H9 (cell line): ENCODE results near the gene MOB1B. TPM values are rescaled to one million over a fixed set of nuclear protein-coding genes. Genes with fewer than 3 reads are reported as not detected.

Experiments
- DNase-seq: peaks from one replicate; pipeline ENCODE4 v3.0.0-alpha.2; 2017
- H2AFZ ChIP-seq: one replicate; pipeline ENCODE4 v1.6.1; 2013; ENCODE audit warnings: mild to moderate bottlenecking, low read length, control low read depth, moderate library complexity
- H2AK5ac ChIP-seq: 2 replicates; pipeline ENCODE4 v1.6.1; 2013; ENCODE audit warnings: low read length, control low read depth, mixed read lengths; ENCODE audit not compliant: insufficient read length
- H2BK120ac ChIP-seq: one replicate; pipeline ENCODE4 v1.6.1; 2013; ENCODE audit warnings: low read depth, mild to moderate bottlenecking, low read length, control low read depth, inconsistent platforms; ENCODE audit not compliant: poor library complexity, severe bottlenecking
- H2BK12ac ChIP-seq: 2 replicates; pipeline ENCODE4 v1.6.1; 2013; ENCODE audit warnings: low read length, control low read depth, mixed read lengths, low read depth; ENCODE audit not compliant: insufficient read length
- H2BK15ac ChIP-seq: 2 replicates; pipeline ENCODE4 v1.6.1; 2013; ENCODE audit warnings: low read depth, low read length, control low read depth
- H2BK20ac ChIP-seq: one replicate; pipeline ENCODE4 v1.6.1; 2013; ENCODE audit warnings: low read depth, mild to moderate bottlenecking, low read length, control low read depth, inconsistent platforms; ENCODE audit not compliant: poor library complexity, severe bottlenecking
- H2BK5ac ChIP-seq: 2 replicates; pipeline ENCODE4 v1.6.1; 2013; ENCODE audit warnings: low read length, control low read depth, mixed read lengths; ENCODE audit not compliant: insufficient read length
- H3K14ac ChIP-seq: 2 replicates; pipeline ENCODE4 v1.6.1; 2013; ENCODE audit warnings: low read length, control low read depth; ENCODE audit not compliant: insufficient read depth
- H3K18ac ChIP-seq: 2 replicates; pipeline ENCODE4 v1.6.1; 2013; ENCODE audit warnings: low read depth, mild to moderate bottlenecking, mixed read lengths, low read length, control low read depth; ENCODE audit not compliant: insufficient read length
- H3K23ac ChIP-seq: 2 replicates; pipeline ENCODE4 v1.6.1; 2013; ENCODE audit warnings: low read length, control low read depth, mixed read lengths, low read depth; ENCODE audit not compliant: insufficient read length
- H3K23me2 ChIP-seq: 2 replicates; pipeline ENCODE4 v1.6.1; 2013; ENCODE audit warnings: low read depth, mild to moderate bottlenecking, mixed read lengths, low read length, control low read depth; ENCODE audit not compliant: insufficient read length, poor library complexity, severe bottlenecking
- H3K27ac ChIP-seq: 2 replicates; pipeline ENCODE4 v1.5.1; 2013; ENCODE audit warnings: low read length, control low read depth, mixed read lengths, low read depth; ENCODE audit not compliant: insufficient read length
- H3K27me3 ChIP-seq: 2 replicates; pipeline ENCODE4 v1.6.1; 2013; ENCODE audit warnings: low read length, control low read depth, inconsistent platforms; ENCODE audit not compliant: insufficient read depth
- H3K4ac ChIP-seq: 2 replicates; pipeline ENCODE4 v1.6.1; 2013; ENCODE audit warnings: low read depth, mild to moderate bottlenecking, control low read depth, inconsistent platforms, low read length, moderate library complexity
- H3K4me1 ChIP-seq: 2 replicates; pipeline ENCODE4 v1.6.1; 2013; ENCODE audit warnings: low read length, control low read depth, inconsistent platforms; ENCODE audit not compliant: insufficient read depth
- H3K4me2 ChIP-seq: 2 replicates; pipeline ENCODE4 v1.6.1; 2013; ENCODE audit warnings: low read length, control low read depth, mixed read lengths; ENCODE audit not compliant: insufficient read length, insufficient read depth
- H3K56ac ChIP-seq: 2 replicates; pipeline ENCODE4 v1.6.1; 2013; ENCODE audit warnings: low read depth, mild to moderate bottlenecking, mixed read lengths, low read length, control low read depth; ENCODE audit not compliant: insufficient read length
- H3K79me1 ChIP-seq: 2 replicates; pipeline ENCODE4 v1.6.1; 2013; ENCODE audit warnings: low read depth, mild to moderate bottlenecking, moderate library complexity, low read length, control low read depth, inconsistent platforms; ENCODE audit not compliant: insufficient read depth, poor library complexity, severe bottlenecking
- H3K79me2 ChIP-seq: 2 replicates; pipeline ENCODE4 v1.6.1; 2013; ENCODE audit warnings: low read length, control low read depth, inconsistent platforms; ENCODE audit not compliant: insufficient read depth
- H3K9ac ChIP-seq: 2 replicates; pipeline ENCODE4 v1.6.1; 2013; ENCODE audit warnings: low read length, control low read depth, mixed read lengths; ENCODE audit not compliant: insufficient read length; ENCODE audit errors: extremely low read depth
- H3K9me3 ChIP-seq: one replicate; pipeline ENCODE4 v1.6.1; 2013; ENCODE audit warnings: low read depth, low read length, inconsistent platforms; ENCODE audit not compliant: control insufficient read depth
- H3T11ph ChIP-seq: one replicate; pipeline ENCODE4 v1.6.1; 2013; ENCODE audit warnings: mild to moderate bottlenecking, low read length, control low read depth, inconsistent platforms
- H4K20me1 ChIP-seq: one replicate; pipeline ENCODE4 v1.6.1; 2013; ENCODE audit not compliant: control insufficient read depth, insufficient read length, insufficient read depth
- H4K5ac ChIP-seq: 2 replicates; pipeline ENCODE4 v1.6.1; 2013; ENCODE audit warnings: low read depth, mild to moderate bottlenecking, mixed read lengths, low read length, control low read depth; ENCODE audit not compliant: insufficient read length
- H4K8ac ChIP-seq: replicated peaks from 2 replicates; pipeline ENCODE4 v1.6.1; 2013; ENCODE audit warnings: low read length, control low read depth, mixed read lengths, low read depth; ENCODE audit not compliant: insufficient read length
- H4K91ac ChIP-seq: 2 replicates; pipeline ENCODE4 v1.6.1; 2013; ENCODE audit warnings: low read depth, mild to moderate bottlenecking, moderate library complexity, mixed read lengths, low read length, control low read depth; ENCODE audit not compliant: insufficient read length
- H3K27ac Mint-ChIP-seq, 3 experiments: 2 replicates in 2 of 3; 3 replicates in 1 of 3; pipeline ENCODE4 v1.8.0; 2020 to 2021; ENCODE audit warnings: mixed read lengths in 3 of 3, mild to moderate bottlenecking in 1 of 3, moderate library complexity in 1 of 3
- H3K27me3 Mint-ChIP-seq: 2 replicates; pipeline ENCODE4 v1.8.0; 2021; ENCODE audit warnings: low read depth, mild to moderate bottlenecking, moderate library complexity, mixed read lengths
- H3K36me3 Mint-ChIP-seq, 3 experiments: 2 replicates in 2 of 3; 3 replicates in 1 of 3; pipeline ENCODE4 v1.8.0; 2020 to 2021; ENCODE audit warnings: low read depth in 3 of 3, mixed read lengths in 3 of 3; ENCODE audit not compliant: insufficient read depth in 1 of 3
- H3K4me1 Mint-ChIP-seq, 2 experiments: 2 replicates each; pipeline ENCODE4 v1.8.0; 2020; ENCODE audit warnings: mixed read lengths in 2 of 2
- H3K4me3 Mint-ChIP-seq, 2 experiments: 2 replicates in 1 of 2; 3 replicates in 1 of 2; pipeline ENCODE4 v1.8.0; 2020 to 2021; ENCODE audit warnings: mild to moderate bottlenecking in 2 of 2, mixed read lengths in 2 of 2, moderate library complexity in 1 of 2
- H3K9me3 Mint-ChIP-seq, 2 experiments: 2 replicates in 1 of 2; 3 replicates in 1 of 2; pipeline ENCODE4 v1.8.0; 2020; ENCODE audit warnings: mild to moderate bottlenecking in 2 of 2, mixed read lengths in 2 of 2, moderate library complexity in 1 of 2
- WGBS: extraction: QIAGEN DNeasy Blood & Tissue Kit; methylation state at CpG from one replicate; pipeline ENCODE4 v1.1.7; 2013; ENCODE audit warnings: missing lambda C conversion rate, low lambda C conversion rate, mixed read lengths; ENCODE audit not compliant: insufficient read length; ENCODE audit errors: extremely low coverage; 5-methylcytosine and 5-hydroxymethylcytosine counted together
- total RNA-seq: library from RNA; stranded (reverse); gene quantifications from 2 replicates; pipeline ENCODE4 v1.2.1, GENCODE V29; 2021
- TF ChIP-seq, protein P1 (sequence below): fragments of 200-600 bp; sonication (generic); conservative IDR thresholded peaks from 3 replicates; pipeline ENCODE4 v1.8.0; 2021; ENCODE audit warnings: antibody characterized with exemption, mild to moderate bottlenecking

MOB1B gene
- total RNA-seq, 1 experiment from 2014 or later, result 30.3 TPM

DNA sequence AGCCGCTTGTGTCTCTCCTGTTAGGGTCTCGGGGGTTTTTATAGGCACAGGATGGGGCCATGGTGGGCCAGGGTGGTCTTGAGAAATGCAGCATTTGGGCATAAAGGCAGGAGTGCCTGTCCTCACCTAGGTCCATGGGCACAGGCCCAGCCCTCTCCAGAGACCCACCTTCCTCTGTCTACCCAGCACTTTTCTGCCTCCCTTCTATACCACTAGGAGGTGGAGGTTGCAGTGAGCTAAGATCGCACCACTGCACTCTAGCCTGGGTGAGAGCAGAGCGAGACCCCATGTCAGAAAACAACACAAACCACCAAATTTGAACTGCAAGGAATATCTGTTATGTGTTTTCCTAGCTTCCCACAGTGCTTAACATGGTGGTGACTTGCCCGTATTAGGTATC is 38.0 kb downstream of the MOB1B start:
- Histone ChIP-seq H2AFZ (no peak overlapping the region), H2AK5ac (no peak overlapping the region), H3K18ac (no peak overlapping the region), H3K27me3 (no peaks in the 10 kb centered on the region), H3K4me2 (no peak overlapping the region), H2BK15ac (no peak overlapping the region), H3K23ac (no peak overlapping the region), H2BK5ac (no peak overlapping the region), H4K20me1 (no peaks in the 10 kb centered on the region), H4K91ac (no peak overlapping the region), H3K4ac (no peak overlapping the region), H3K79me2 (no peaks in the 10 kb centered on the region; the same call in 1 of the 2 replicates), H3K27ac (no peak overlapping the region), H3K79me1 (peaks cover 4% of the 10 kb centered on the region), H3K4me1 (no peaks in the 10 kb centered on the region; the same call in 1 of the 2 replicates), H3K56ac (no peak overlapping the region), H2BK12ac (no peak overlapping the region), H4K8ac (no peak overlapping the region), H3K9me3 (no peaks in the 10 kb centered on the region), H2BK20ac (no peak overlapping the region), H3K23me2 (no peaks in the 10 kb centered on the region), H3K14ac (no peak overlapping the region), H3K9ac (no peak overlapping the region), H2BK120ac (no peak overlapping the region), H3T11ph (no peak overlapping the region), H4K5ac (no peak overlapping the region)
- peak; percentile 39 for DNase-seq
- TF ChIP-seq, protein P1, sequence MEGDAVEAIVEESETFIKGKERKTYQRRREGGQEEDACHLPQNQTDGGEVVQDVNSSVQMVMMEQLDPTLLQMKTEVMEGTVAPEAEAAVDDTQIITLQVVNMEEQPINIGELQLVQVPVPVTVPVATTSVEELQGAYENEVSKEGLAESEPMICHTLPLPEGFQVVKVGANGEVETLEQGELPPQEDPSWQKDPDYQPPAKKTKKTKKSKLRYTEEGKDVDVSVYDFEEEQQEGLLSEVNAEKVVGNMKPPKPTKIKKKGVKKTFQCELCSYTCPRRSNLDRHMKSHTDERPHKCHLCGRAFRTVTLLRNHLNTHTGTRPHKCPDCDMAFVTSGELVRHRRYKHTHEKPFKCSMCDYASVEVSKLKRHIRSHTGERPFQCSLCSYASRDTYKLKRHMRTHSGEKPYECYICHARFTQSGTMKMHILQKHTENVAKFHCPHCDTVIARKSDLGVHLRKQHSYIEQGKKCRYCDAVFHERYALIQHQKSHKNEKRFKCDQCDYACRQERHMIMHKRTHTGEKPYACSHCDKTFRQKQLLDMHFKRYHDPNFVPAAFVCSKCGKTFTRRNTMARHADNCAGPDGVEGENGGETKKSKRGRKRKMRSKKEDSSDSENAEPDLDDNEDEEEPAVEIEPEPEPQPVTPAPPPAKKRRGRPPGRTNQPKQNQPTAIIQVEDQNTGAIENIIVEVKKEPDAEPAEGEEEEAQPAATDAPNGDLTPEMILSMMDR, result peak; percentile 45; the same call in 2 of the 3 replicates
- no CpG with 5 or more reads among the region's 5 CpGs for WGBS
- H3K36me3 Mint-ChIP-seq, result peaks cover 7 to 14% (median 9%) of the 10 kb centered on the region in 3 experiments; a peak in 5 of 7 replicates
- H3K9me3 Mint-ChIP-seq, result no peaks in the 10 kb centered on the region
- H3K4me1 Mint-ChIP-seq, result peaks cover 13% of the 10 kb centered on the region in 2 experiments; a peak in 3 of 4 replicates
- no peak overlapping the region for H3K4me3 Mint-ChIP-seq
- peak overlapping the region in 2 of 3 experiments; percentile 24 to 71; a peak in 3 of 7 replicates for H3K27ac Mint-ChIP-seq
- no peaks in the 10 kb centered on the region for H3K27me3 Mint-ChIP-seq
